GM10248 (cell line): Measurements from ENCODE around the gene CCDC78.

ENCODE experiments used
- CTCF ChIA-PET: fragments of 300-600 bp; sonication (Branson Sonifier 250); formaldehyde crosslinking; extraction: SDS; loops from one replicate; lab custom pipeline; 2021; ENCODE audit warnings: antibody characterized with exemption; lab: Yijun Ruan, JAX
- POLR2A ChIA-PET: fragments of 350-650 bp; sonication (Branson Sonifier 250); formaldehyde crosslinking; extraction: SDS; loops from one replicate; lab custom pipeline; 2020; ENCODE audit warnings: antibody characterized with exemption; lab: Yijun Ruan, JAX
- DNase-seq: peaks from one replicate; pipeline ENCODE4 v3.0.0; 2012; ENCODE audit errors: extremely low spot score
- CTCF ChIP-seq: IDR thresholded peaks from 2 replicates; pipeline ENCODE4 v1.5.1; 2012; ENCODE audit warnings: mild to moderate bottlenecking, low read depth; ENCODE audit errors: extremely low read depth, missing control alignments, control extremely low read depth

The CCDC78 gene

GRCh38 chr16:769934-770333 lies 43.7 kb upstream of the CCDC78 start:
- ChIA-PET CTCF (no interaction called here), POLR2A (no interaction called here)
- no peak for DNase-seq
- no peak for TF ChIP-seq CTCF

- no peak for TF ChIP-seq CTCF
- ChIA-PET CTCF (interaction anchor here (1.4 kb wide), 1 partner anchor 17 kb away, joined by 4 read pairs; no protein-coding TSS in a partner anchor), POLR2A (no interaction called here)
- no peak for DNase-seq
Measured at GRCh38 chr16:769184-769784, 43.0 kb upstream of the CCDC78 start.

GRCh38 chr16:768428-768827 lies 42.2 kb upstream of the CCDC78 start:
- no peak for DNase-seq
- CTCF ChIA-PET, result interaction anchor here (1.4 kb wide), 1 partner anchor 18 kb away, joined by 4 read pairs; no protein-coding TSS in a partner anchor
- POLR2A ChIA-PET, result no interaction called here
- TF ChIP-seq CTCF, result no peak

GRCh38 chr16:767743-768235 lies 41.5 kb upstream of the CCDC78 start:
- CTCF ChIA-PET, result interaction anchor here (1.4 kb wide), 1 partner anchor 18 kb away, joined by 4 read pairs; no protein-coding TSS in a partner anchor
- POLR2A ChIA-PET, result no interaction called here
- no peak for TF ChIP-seq CTCF
- no peak for DNase-seq

GRCh38 chr16:766820-767640 lies 40.8 kb upstream of the CCDC78 start:
- no peak for TF ChIP-seq CTCF
- CTCF ChIA-PET, result no interaction called here
- POLR2A ChIA-PET, result no interaction called here

GRCh38 chr16:766008-766819 lies 40.0 kb upstream of the CCDC78 start:
- CTCF ChIA-PET, result no interaction called here
- TF ChIP-seq CTCF, result no peak

More at GRCh38 chr16:766820-767640, 40.8 kb upstream of the CCDC78 start:
- DNase-seq, result no peak

More at GRCh38 chr16:766008-766819, 40.0 kb upstream of the CCDC78 start:
- no peak for DNase-seq
- POLR2A ChIA-PET, result no interaction called here
